SK-N-SH (cell line): Measurements from ENCODE around the gene SEMA3A.

Experiments used
- MXI1 ChIP-seq: IDR thresholded peaks from 2 replicates; pipeline ENCODE4 v1.6.1; 2012; ENCODE audit warnings: mild to moderate bottlenecking, low read depth, low read length, improper control_type of control experiment
- SIN3A ChIP-seq: IDR thresholded peaks from 2 replicates; pipeline ENCODE4 v1.6.1; 2012; ENCODE audit warnings: low read depth, mild to moderate bottlenecking, low read length, moderate library complexity, borderline replicate concordance

DNA sequence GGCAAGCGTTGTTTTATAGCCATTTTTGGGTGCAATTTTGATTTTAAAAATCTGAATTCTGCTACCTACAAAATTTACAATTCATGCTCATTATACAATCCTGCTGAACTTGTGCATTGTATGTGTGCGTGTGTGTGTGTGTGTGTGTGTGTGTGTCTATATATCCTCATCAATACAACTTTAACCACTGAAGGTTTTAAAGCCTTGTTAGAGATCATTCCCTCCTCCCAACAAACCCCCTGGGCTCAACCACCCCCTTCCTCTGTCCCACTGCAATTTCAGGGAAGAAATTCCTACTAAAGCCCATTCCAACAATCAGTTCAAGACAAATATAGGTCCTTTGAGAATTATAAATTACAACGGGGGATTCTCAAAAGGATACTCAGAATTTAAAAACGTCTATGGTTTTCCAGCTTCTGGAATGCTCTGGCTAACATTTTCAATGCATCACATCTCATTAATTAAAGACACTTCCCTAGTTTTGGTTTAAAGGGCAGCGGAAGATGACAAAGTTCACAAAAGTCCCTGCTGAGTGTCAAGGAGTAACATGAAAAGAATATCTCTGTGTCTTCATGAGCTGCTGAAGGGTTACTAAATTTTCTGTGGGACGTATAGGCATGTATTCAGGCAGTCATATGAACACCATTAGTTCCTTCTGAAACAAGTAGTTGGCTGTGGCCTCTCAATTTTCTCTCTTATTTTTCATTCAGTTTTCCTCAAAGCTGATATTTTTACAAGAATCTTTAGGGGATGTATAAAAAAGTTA, 889 bp upstream of the SEMA3A start:
- TF ChIP-seq MXI1, result no peak
- no peak for TF ChIP-seq SIN3A
